Ascending aorta (tissue), 2 donors: ENCODE measurements around the gene FGF19. TPM values are rescaled to one million over a fixed set of nuclear protein-coding genes. Genes with fewer than 3 reads are reported as not detected.

Experiments used
- DNase-seq, 2 donors: peaks; one replicate each; pipeline ENCODE4 v3.0.0-alpha.2; 2019; ENCODE audit warnings: low spot score in 2 of 2
- H3K27ac ChIP-seq, 2 donors: fragments of 200-600 bp; sonication (generic); one replicate each; pipeline ENCODE4 v1.5.1; 2016 to 2017; ENCODE audit warnings: mild to moderate bottlenecking in 1 of 2
- H3K27me3 ChIP-seq: fragments of 200-600 bp; sonication (generic); one replicate; pipeline ENCODE4 v1.5.1; 2017
- H3K36me3 ChIP-seq, 2 donors: fragments of 200-600 bp; sonication (generic); one replicate each; pipeline ENCODE4 v1.5.1; 2016
- H3K4me1 ChIP-seq, 2 donors: fragments of 200-600 bp; sonication (generic); one replicate each; pipeline ENCODE4 v1.5.1; 2016 to 2017; ENCODE audit warnings: mild to moderate bottlenecking in 1 of 2
- H3K4me3 ChIP-seq, 2 donors: fragments of 200-600 bp; sonication (generic); one replicate each; pipeline ENCODE4 v1.5.1; 2016 to 2017; ENCODE audit warnings: mild to moderate bottlenecking in 1 of 2
- H3K9me3 ChIP-seq, 2 donors: fragments of 200-600 bp; sonication (generic); one replicate each; pipeline ENCODE4 v1.5.1; 2016
- CTCF ChIP-seq, 3 experiments: fragments of 200-600 bp in 2 of 3; fragments of 450-650 bp in 1 of 3; sonication (generic) in 2 of 3; IDR thresholded peaks; one replicate each; pipeline ENCODE4 v1.5.1; 2016 to 2019; ENCODE audit warnings: antibody characterized with exemption in 3 of 3, mild to moderate bottlenecking in 1 of 3, moderate library complexity in 1 of 3
- intact Hi-C: fragments of 100-400 bp; cut with DNase I; formaldehyde crosslinking; loops from one replicate; pipeline ENCODE4 v1.15.1; 2023
- total RNA-seq: library from RNA; depleted of rRNA; stranded (reverse); fragments of >200 nt; gene quantifications from one replicate; pipeline ENCODE4 v1.1.0, GENCODE V29; 2016

FGF19 gene
- total RNA-seq, 1 donor from 2014 or later, result not detected

- no peak for TF ChIP-seq CTCF (IDR thresholded peaks at IDR 0.05)
- Histone ChIP-seq H3K9me3 (no peaks in the 10 kb centered on the region), H3K4me1 (peaks cover 0 to 12% of the 10 kb centered on the region in 2 donors), H3K36me3 (no peaks in the 10 kb centered on the region), H3K4me3 (no peak overlapping the region), H3K27me3 (peaks cover 14% of the 10 kb centered on the region), H3K27ac (no peak overlapping the region)
- DNase-seq, result no peak
- intact Hi-C loops, result no loop called here
Measured at GRCh38 chr11:69707176-69707575, 3.4 kb upstream of the FGF19 start.

GRCh38 chr11:69705901-69706787 is 2.3 kb upstream of the FGF19 start:
- peaks cover 0 to 14% of the 10 kb centered on the region in 2 donors for H3K4me1 ChIP-seq
- no peak overlapping the region for H3K4me3 ChIP-seq
- no peak for DNase-seq
- H3K36me3 ChIP-seq, result no peaks in the 10 kb centered on the region
- TF ChIP-seq CTCF (IDR thresholded peaks at IDR 0.05), result no peak
- H3K27me3 ChIP-seq, result peaks cover 16% of the 10 kb centered on the region
- H3K9me3 ChIP-seq, result no peaks in the 10 kb centered on the region
- H3K27ac ChIP-seq, result no peak overlapping the region
- intact Hi-C loops, result no loop called here

- no peak overlapping the region for H3K4me3 ChIP-seq
- peaks cover 16% of the 10 kb centered on the region for H3K27me3 ChIP-seq
- intact Hi-C loops, result no loop called here
- H3K27ac ChIP-seq, result no peak overlapping the region
- TF ChIP-seq CTCF (IDR thresholded peaks at IDR 0.05), result no peak
- H3K36me3 ChIP-seq, result no peaks in the 10 kb centered on the region
- DNase-seq, result no peak
- peaks cover 0 to 14% of the 10 kb centered on the region in 2 donors for H3K4me1 ChIP-seq
- no peaks in the 10 kb centered on the region for H3K9me3 ChIP-seq
Measured at GRCh38 chr11:69705351-69705811, 1.6 kb upstream of the FGF19 start.

- H3K4me3 ChIP-seq, result peak overlapping the region; percentile 29 to 40
- no peaks in the 10 kb centered on the region for H3K9me3 ChIP-seq
- no peaks in the 10 kb centered on the region for H3K36me3 ChIP-seq
- no peak for DNase-seq
- peak in 2 of 3 experiments; percentile 29 to 54 for TF ChIP-seq CTCF (IDR thresholded peaks at IDR 0.05)
- intact Hi-C loops, result loop anchor here (5.0 kb wide), 1 partner anchor 488 kb away; no protein-coding TSS in a partner anchor
- no peak overlapping the region for H3K27ac ChIP-seq
- peaks cover 16% of the 10 kb centered on the region for H3K27me3 ChIP-seq
- peaks cover 0 to 14% of the 10 kb centered on the region in 2 donors for H3K4me1 ChIP-seq
Measured at GRCh38 chr11:69704508-69705253, 859 bp upstream of the FGF19 start.

GRCh38 chr11:69703453-69703767 is 412 bp downstream of the FGF19 start:
- Histone ChIP-seq H3K9me3 (no peaks in the 10 kb centered on the region), H3K36me3 (no peaks in the 10 kb centered on the region), H3K4me3 (peak overlapping the region; percentile 29 to 40), H3K4me1 (peaks cover 0 to 14% of the 10 kb centered on the region in 2 donors), H3K27me3 (peaks cover 16% of the 10 kb centered on the region), H3K27ac (no peak overlapping the region)
- TF ChIP-seq CTCF (IDR thresholded peaks at IDR 0.05), result no peak
- intact Hi-C loops, result loop anchor here (5.0 kb wide), 1 partner anchor 489 kb away; no protein-coding TSS in a partner anchor
- no peak for DNase-seq
